Stimulated activated CD8-positive, alpha-beta memory T cell treated with anti-CD3 and anti-CD28 coated beads, Interleukin-12 subunit alpha, Interleukin-12 subunit beta, amount 100 ng/mL, for 24 hours (primary cell): Measurements from ENCODE around the gene EFNA3.
A peak's percentile ranks its signal among the peaks of the same experiment; 100 is the strongest.

Source experiments
- DNase-seq: peaks from one replicate; pipeline ENCODE4 v3.0.0-alpha.2; 2020; ENCODE audit errors: extremely low read depth

Gene EFNA3

GRCh38 chr1:155083052-155083541 is 4.5 kb downstream of the EFNA3 start:
- no peak for DNase-seq

GRCh38 chr1:155083865-155084721 is 5.5 kb downstream of the EFNA3 start:
- no peak for DNase-seq

- peak; percentile 80 for DNase-seq
Observed at GRCh38 chr1:155084722-155085503, 6.3 kb downstream of the EFNA3 start.

GRCh38 chr1:155085504-155086127 is 7.0 kb downstream of the EFNA3 start:
- DNase-seq: peak; percentile 43

GRCh38 chr1:155086128-155086741 is 7.6 kb downstream of the EFNA3 start:
- peak; percentile 47 for DNase-seq

- no peak for DNase-seq
Observed at GRCh38 chr1:155086856-155087535, 8.4 kb downstream of the EFNA3 start.

GRCh38 chr1:155091071-155092051 is 12.7 kb downstream of the EFNA3 start:
- DNase-seq: peak; percentile 45

GRCh38 chr1:155092131-155092530 is 13.5 kb downstream of the EFNA3 start:
- DNase-seq: no peak

- DNase-seq: no peak
Observed at GRCh38 chr1:155092641-155093040, 14.0 kb downstream of the EFNA3 start.

- no peak for DNase-seq
Observed at GRCh38 chr1:155093911-155094621, 15.4 kb downstream of the EFNA3 start.

GRCh38 chr1:155094622-155094948 is 15.9 kb downstream of the EFNA3 start:
- no peak for DNase-seq

- DNase-seq: no peak
Observed at GRCh38 chr1:155099331-155099730, 20.7 kb downstream of the EFNA3 start.

- no peak for DNase-seq
Observed at GRCh38 chr1:155103325-155103724, 24.7 kb downstream of the EFNA3 start.

- no peak for DNase-seq
Observed at GRCh38 chr1:155104605-155105534, 26.2 kb downstream of the EFNA3 start.

- no peak for DNase-seq
Observed at GRCh38 chr1:155105604-155106011, 27.0 kb downstream of the EFNA3 start.

- DNase-seq: no peak
Observed at GRCh38 chr1:155106862-155107261, 28.2 kb downstream of the EFNA3 start.

GRCh38 chr1:155107309-155108264 is 28.9 kb downstream of the EFNA3 start:
- no peak for DNase-seq
